A204.1 (cell line): ENCODE results near the gene APLF.

ENCODE experiments used
- FAIRE-seq: peaks from 2 replicates; lab custom pipeline; 2012; peaks lifted over from hg19 to GRCh38; lab: Jason Lieb, UNC

Gene APLF, protein sequence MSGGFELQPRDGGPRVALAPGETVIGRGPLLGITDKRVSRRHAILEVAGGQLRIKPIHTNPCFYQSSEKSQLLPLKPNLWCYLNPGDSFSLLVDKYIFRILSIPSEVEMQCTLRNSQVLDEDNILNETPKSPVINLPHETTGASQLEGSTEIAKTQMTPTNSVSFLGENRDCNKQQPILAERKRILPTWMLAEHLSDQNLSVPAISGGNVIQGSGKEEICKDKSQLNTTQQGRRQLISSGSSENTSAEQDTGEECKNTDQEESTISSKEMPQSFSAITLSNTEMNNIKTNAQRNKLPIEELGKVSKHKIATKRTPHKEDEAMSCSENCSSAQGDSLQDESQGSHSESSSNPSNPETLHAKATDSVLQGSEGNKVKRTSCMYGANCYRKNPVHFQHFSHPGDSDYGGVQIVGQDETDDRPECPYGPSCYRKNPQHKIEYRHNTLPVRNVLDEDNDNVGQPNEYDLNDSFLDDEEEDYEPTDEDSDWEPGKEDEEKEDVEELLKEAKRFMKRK

DNA sequence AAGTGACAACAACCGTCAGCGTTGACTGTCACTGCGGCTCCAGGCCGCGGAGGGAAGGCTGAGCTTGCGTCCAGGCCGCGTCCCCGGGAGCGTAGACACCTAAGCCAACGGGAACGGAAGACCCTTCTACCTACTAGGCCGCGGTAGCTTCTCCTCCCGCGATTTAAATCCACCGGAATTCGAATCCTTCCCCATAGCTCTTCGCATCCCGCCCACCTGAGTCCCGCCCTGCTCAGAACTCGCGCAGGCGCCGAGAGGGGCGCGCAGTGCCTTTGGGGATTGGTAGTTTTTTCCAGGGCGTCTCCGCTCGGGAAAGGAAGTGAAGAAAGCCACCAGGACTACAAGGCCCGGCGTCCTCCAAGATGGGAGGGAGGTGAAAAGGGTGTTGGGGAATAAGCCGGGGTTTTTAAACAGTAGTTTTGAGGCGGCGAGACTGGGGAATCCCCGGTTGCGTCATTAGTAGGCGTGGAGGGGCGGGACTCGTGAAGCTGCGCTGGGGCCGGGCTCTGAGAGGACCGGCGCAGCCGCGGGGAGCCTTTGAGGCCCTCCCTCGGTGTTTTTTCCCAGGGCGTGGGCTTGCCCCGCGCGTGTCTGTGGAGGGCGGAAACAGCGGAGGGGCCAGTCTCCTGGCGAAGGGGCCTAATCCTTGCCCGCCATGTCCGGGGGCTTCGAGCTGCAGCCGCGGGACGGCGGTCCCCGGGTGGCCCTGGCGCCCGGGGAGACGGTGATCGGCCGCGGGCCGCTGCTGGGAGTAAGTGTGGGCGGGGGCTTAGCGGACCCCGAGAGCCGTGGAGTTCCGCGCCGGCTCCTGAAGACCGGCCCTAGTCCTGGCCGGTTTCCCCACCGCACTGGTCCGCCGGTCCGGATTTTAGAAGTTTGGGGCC is at the start of gene APLF, which contains the start of gene FBXO48:
Gene APLF (plus strand): TSS at position 509 of the 884 bp plus-strand sequence. CDS start 147 bp downstream, at position 656.
Gene FBXO48 (minus strand): TSS at position 218 of the 884 bp plus-strand sequence. CDS start 2,149 bp downstream, outside the sequence.
- FAIRE-seq, result peak; percentile 98

GRCh38 chr2:68417926-68418325 is 49.5 kb upstream of the APLF start:
- FAIRE-seq, result no peak

DNA sequence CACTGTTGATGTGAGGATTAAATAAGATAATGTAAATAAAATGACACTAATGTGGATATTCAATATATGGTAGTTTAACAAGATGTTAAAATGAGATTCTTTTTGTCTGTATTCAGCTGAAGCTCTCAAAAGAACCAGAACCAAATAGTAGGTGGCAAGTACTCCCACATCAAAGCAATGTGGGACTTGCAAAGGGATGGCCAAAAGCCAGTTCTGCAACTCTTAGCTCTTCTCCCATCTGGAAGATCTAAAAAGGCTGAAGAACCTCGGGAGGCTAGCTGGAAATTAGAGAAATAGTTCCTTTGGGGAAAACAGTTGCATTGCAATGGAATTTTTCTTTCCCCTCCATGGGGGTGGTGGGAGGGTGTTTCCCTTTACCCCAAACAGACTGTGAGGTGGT is 49.0 kb upstream of the APLF start:
- no peak for FAIRE-seq

GRCh38 chr2:68418855-68419254 is 48.5 kb upstream of the APLF start:
- no peak for FAIRE-seq

DNA sequence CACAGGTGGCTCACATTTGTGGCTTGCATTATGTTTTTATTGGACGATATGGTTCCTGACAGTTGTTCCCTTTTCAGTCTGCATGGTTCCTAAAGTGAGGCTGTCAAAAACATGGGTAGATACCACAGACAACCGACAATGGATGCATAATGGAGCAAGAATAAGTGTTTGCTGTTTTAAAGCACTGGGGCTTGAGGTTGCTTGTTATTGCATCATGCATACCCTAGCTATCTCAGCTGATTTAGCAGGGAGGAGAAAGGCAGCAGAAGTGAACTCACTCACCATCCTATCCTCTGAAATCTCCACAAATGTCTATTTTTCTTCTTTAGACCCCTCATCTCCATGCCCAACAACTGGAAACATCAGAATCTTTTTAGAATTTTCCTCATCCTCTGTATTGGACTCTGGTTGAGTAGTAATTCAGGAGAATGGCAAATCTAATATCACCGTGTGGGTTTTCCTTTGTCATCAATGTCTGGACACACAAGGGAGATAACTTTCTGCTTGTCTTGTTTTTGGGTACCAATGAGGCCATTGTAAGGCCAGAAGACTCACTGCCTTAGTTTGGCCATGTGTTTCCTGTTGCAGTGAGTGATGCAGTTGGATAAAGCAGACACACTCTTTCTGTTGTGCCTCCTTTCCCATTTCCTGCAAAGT is 47.0 kb upstream of the APLF start:
- FAIRE-seq, result no peak

- no peak for FAIRE-seq
Observed at GRCh38 chr2:68423966-68424650, 43.3 kb upstream of the APLF start.

DNA sequence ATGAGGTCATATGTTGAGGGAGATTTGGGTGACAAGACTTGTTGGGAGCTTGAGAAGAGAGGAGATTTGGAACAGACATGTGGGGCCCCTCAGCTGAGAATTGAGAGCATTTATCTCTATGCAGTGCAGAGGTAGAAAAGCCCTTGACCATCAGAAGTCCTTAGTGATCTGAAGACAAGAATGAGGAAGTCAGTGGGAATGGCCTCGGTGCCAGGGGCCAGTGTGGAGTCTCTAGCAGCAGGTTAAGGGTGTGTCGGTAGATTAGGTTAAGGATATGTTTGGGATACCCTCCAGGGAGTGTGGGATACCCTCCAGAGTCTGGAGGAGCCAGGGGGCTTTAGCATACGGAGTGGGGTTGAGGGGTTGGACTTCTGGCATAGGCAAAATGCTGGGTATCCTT is 41.9 kb upstream of the APLF start:
- FAIRE-seq, result no peak

- no peak for FAIRE-seq
Observed at GRCh38 chr2:68426446-68426845, 40.9 kb upstream of the APLF start.

DNA sequence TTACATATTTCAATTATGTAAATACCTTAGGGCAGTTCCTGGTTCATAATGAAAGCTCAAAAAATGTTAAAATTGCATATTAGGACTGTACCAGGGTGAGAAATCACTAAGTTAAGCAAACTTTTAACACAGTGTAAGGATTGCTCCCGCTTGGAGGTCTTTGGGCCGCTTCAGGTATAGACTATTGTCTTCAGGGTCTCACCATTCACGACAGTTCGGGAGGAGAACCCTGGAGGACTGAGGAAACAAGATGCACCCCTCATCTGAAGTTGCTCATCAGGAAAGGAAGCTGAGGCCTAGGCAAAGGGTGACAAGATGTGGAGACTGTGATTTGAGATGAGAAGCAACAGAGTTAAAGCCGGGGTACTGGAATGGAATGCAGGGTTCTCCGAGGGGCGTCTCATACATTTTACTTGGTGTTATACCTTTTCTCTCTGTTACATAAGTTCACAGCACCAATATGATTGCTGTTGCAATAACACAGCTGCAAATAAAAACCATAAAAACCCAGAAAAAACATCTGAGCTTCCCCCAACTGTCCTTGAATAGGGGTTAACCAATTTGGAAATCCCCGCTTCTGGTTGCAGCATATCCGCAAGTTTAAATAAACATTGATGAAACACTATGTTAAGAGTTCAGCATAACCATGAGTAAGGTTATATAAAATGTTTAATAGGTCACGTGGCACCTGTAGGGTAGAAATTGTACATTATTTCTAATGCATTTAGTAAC is 40.4 kb upstream of the APLF start:
- FAIRE-seq, result no peak

GRCh38 chr2:68428126-68428525 is 39.3 kb upstream of the APLF start:
- FAIRE-seq, result no peak

GRCh38 chr2:68428746-68429145 is 38.6 kb upstream of the APLF start:
- no peak for FAIRE-seq

GRCh38 chr2:68429311-68429826 is 38.0 kb upstream of the APLF start:
- no peak for FAIRE-seq

- FAIRE-seq, result no peak
Observed at GRCh38 chr2:68431316-68431972, 35.9 kb upstream of the APLF start.

DNA sequence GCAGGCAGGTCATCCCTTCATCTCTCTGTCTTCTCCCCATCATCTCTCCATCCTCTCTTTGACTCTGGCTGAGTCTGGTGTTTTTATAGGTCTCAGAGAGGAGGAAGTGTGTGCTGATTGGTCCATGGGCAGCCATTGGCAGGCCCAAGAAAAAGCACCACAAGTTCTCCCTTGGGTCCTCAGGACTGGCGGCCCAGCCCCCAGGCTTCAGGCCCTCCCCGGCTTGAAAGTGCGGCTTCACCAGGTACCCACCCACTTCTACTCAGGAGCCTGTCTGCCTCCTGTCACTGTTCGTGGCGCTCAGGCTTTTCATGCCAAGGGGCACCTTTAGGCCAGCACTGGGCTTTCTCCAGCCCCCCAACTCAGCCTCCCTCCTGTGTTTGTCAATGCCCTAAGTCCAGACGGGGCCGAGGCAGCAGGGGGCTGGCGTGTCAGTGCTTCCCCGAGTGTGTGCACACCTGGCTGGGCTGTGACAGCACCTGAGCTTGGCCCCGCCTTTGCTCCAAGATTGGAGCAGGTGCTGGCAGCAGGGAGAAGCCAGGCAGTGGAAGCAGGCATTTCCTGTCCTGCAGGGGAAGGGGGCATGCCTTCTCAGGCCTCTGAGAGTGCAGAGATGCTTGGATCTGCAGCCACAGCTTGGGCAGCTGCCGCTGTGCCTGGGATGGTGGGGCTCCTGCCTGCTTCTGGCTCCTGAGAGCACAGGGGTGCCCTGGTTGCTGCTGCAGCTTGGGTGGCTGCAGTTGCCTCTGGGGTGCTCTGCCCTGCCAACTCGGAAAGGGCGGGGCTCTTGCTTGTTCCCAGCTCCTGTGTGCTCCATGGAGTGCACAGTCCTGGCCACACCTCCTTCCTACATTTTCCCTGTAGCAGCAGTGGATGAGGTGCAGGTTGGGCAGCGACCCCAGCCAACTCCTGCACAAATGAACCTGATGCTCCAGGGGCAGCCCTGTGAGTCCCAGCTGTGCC is 34.4 kb upstream of the APLF start:
- no peak for FAIRE-seq

GRCh38 chr2:68434981-68435380 is 32.4 kb upstream of the APLF start:
- no peak for FAIRE-seq

- FAIRE-seq, result no peak
Observed at GRCh38 chr2:68435615-68436014, 31.8 kb upstream of the APLF start.

- no peak for FAIRE-seq
Observed at GRCh38 chr2:68436270-68436669, 31.1 kb upstream of the APLF start.

DNA sequence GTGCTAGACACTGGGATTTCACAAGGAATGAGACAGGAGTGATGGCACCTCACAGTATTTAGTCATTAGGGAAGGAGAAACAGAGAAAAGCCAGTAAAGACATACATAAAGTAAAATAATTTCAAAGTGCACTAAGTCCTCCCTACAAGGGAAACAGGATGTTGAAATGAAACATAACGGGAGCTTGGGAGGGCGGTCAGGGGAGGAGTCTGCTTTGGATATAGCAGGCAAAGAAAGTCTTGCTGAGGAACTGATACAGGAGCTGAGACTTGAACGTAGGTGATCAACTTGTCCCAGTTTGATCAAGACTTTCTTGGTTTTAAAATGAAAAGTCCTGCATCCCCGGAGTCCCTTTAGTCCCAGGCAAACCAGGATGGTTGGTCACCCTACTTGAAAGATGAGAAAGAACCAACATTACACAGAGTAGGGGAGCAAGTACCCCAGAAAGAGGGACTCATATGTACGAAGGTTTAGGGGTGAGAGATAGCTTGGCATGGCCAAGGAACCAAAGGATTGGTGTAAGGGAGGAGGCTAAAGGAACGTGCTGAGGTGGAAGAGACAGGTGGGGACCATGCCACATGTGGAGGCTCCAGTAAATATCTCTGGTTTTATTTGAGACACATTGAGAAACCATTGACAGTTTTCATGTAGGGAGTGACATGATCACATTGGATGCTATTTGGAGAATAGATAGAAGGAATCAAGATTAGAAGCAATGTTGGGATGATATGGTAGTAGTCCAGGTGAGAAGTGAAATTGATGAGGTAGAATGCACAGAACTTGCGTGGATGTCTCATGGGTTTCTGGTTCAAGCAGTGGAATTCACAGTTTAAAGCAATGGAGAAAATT is 28.7 kb upstream of the APLF start:
- FAIRE-seq, result no peak
